Measurements from ENCODE around the gene RASL11B.

- TF ChIP-seq CTCF (IDR thresholded peaks at IDR 0.05): no peak
- no peak for TF ChIP-seq POLR2A (IDR thresholded peaks at IDR 0.05)
- no peak for TF ChIP-seq EP300 (IDR thresholded peaks at IDR 0.05)
Observed at GRCh38 chr4:52836678-52837077, 25.4 kb upstream of the RASL11B start.
